HTERT RPE-1 (cell line): ENCODE measurements around the gene NXPE2.

Source experiments
- in situ Hi-C: fragments of 300-500 bp; cut with MboI; formaldehyde crosslinking; loops from 4 replicates; pipeline ENCODE4 v1.14.3; 2020; ENCODE audit warnings: low sequenced_read_pairs

The NXPE2 gene

DNA sequence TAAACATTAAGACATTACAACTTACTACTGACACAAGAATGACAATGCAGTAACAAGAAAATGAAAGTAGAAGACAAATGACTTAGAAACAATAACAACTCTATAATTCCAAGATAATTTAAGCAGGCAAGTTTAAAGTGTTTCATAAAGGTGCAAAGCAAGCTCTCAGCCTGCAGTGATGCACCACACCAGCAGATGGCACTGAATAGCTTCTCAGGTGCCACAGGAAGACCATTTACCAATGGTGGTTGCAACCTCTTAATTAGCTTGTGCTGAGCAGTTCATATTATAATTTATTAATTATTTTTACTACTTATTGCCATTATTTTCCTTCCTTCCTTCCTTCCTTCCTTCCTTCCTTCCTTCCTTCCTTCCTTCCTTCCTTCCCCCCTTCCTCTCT, 60.6 kb downstream of the NXPE2 start:
- in situ Hi-C loops: no loop called here

GRCh38 chr11:114745150-114745671, 66.9 kb downstream of the NXPE2 start:
- in situ Hi-C loops: no loop called here

DNA sequence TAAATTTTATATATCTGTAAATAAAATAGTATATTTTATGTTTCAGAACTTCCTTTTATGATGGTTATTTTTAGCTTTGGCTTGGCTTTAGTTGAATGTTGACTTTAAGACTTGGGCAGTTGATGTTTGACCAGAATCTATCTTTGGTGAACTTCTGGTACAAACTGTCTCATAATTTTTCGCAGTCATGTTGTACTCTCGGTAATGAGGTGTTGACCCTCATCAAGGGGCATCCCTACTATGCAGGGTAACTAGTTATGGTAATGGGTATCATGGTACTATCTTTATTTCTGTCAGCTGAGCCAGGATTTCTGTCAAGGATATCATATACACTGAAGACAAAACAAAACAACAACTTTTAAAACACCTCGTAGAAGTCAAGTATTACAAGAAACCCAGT, 67.7 kb downstream of the NXPE2 start:
- in situ Hi-C loops: no loop called here
